SK-N-SH treated with all-trans-retinoic acid at 6 μM for 48 hours (cell line): ENCODE measurements around the gene GRID1.

ENCODE experiments used
- ARNTL ChIP-seq: fragments of 450-650 bp; formaldehyde crosslinking; IDR thresholded peaks from 2 replicates; pipeline ENCODE4 v1.5.0; 2020; ENCODE audit warnings: low read depth, mild to moderate bottlenecking, moderate library complexity, borderline replicate concordance
- TCF4 ChIP-seq: fragments of 250-450 bp; sonication (Bioruptor Pico); IDR thresholded peaks from 2 replicates; pipeline ENCODE4 v1.8.0; 2021; ENCODE audit warnings: mild to moderate bottlenecking, moderate library complexity, borderline replicate concordance
- TOX ChIP-seq: fragments of 250-450 bp; sonication (Bioruptor Pico); IDR thresholded peaks from 2 replicates; pipeline ENCODE4 v1.8.0; 2021; ENCODE audit warnings: mild to moderate bottlenecking, moderate library complexity, borderline replicate concordance
- ZFP3 ChIP-seq: fragments of 250-450 bp; sonication (Bioruptor Pico); IDR thresholded peaks from 2 replicates; pipeline ENCODE4 v1.5.0; 2020; ENCODE audit warnings: mild to moderate bottlenecking, moderate library complexity
- ZNF565 ChIP-seq: fragments of 450-650 bp; formaldehyde crosslinking; conservative IDR thresholded peaks from 2 replicates; pipeline ENCODE4 v1.5.0; 2020; ENCODE audit warnings: low read depth, mild to moderate bottlenecking, moderate library complexity
- TF ChIP-seq, protein P1 (sequence below): fragments of 250-450 bp; sonication (Bioruptor Pico); IDR thresholded peaks from 2 replicates; pipeline ENCODE4 v1.8.0; 2020; ENCODE audit warnings: mild to moderate bottlenecking, moderate library complexity, borderline replicate concordance

DNA sequence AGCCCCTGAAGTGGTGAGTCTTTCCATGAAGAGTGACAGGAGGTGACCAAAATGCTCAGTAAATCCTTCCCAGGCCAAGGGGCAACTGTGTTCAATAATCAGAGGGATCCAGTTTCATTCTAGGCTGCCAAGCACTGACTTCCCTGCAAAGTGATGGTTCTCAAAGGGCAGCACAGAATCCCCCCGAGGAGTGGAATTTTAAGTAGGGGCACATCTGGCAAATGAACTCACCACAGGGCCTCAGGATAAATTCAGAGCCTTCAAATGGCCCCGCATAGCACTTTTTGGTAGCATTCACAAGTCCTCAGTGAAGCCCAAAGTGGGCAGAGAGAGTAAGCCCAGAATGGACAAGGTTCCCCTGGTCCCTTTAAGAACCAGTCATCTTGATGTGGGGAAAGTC lies 602.5 kb downstream of the GRID1 start:
- TF ChIP-seq ZNF565: no peak
- TF ChIP-seq, protein P1, sequence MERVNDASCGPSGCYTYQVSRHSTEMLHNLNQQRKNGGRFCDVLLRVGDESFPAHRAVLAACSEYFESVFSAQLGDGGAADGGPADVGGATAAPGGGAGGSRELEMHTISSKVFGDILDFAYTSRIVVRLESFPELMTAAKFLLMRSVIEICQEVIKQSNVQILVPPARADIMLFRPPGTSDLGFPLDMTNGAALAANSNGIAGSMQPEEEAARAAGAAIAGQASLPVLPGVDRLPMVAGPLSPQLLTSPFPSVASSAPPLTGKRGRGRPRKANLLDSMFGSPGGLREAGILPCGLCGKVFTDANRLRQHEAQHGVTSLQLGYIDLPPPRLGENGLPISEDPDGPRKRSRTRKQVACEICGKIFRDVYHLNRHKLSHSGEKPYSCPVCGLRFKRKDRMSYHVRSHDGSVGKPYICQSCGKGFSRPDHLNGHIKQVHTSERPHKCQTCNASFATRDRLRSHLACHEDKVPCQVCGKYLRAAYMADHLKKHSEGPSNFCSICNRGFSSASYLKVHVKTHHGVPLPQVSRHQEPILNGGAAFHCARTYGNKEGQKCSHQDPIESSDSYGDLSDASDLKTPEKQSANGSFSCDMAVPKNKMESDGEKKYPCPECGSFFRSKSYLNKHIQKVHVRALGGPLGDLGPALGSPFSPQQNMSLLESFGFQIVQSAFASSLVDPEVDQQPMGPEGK (CRISPR knock-in tag): no peak
- TF ChIP-seq TOX (CRISPR knock-in tag): no peak
- TF ChIP-seq ARNTL (CRISPR knock-in tag): no peak
- TF ChIP-seq ZFP3: no peak
- TF ChIP-seq TCF4 (CRISPR knock-in tag): no peak
